Retinal pigment epithelial cell (primary cell): ENCODE data around the gene UBE2F.
"Not testable (repeated sequence)": the region's sequence is repeated elsewhere in the genome, so short reads cannot be mapped to it uniquely, and the experiment has no call there.

Experiments used
- DNase-seq: peaks from one replicate; pipeline ENCODE4 v3.0.0-alpha.2; 2010; ENCODE audit warnings: low read depth
- H3K4me3 ChIP-seq: 2 replicates; pipeline ENCODE4 v1.5.1; 2011; ENCODE audit warnings: mild to moderate bottlenecking, low read length, control low read depth, moderate library complexity
- TF ChIP-seq, protein P1 (sequence below): conservative IDR thresholded peaks from 2 replicates; pipeline ENCODE4 v1.5.1; 2011; ENCODE audit warnings: low read depth, low read length, control low read depth, inconsistent platforms

The UBE2F gene

DNA sequence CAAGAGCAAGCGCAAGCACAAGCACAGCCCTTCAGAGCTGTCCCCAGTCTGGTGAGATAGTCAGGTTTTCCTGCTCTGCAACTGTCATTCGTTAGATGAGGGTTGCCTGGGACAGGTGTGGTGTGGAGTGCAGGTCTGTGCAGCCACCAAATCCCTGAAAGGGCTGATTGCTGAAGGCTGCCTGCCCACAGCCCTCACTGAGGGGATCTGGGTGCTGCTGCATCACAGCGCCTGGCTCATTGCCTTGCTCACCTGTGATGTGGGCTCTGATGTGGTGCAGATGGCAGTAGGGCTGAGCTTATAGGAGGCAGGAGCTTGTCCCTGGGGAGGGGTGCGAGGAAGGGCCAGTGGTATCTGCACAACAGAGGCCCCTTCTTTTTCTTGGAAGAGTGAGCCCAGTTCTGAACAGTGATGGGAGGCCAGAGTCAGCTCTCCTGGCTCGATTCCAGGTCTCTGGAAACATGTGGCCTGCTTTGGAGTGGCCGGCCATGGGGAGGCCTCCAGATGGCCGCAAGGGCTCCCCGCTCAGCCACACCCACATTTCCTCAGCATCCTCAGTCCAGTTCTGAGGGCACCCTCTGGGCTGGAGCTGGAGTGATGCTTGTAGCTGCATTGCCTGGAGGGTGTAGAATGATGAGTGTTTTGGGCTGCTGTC is 11.4 kb downstream of the UBE2F start:
- TF ChIP-seq, protein P1, sequence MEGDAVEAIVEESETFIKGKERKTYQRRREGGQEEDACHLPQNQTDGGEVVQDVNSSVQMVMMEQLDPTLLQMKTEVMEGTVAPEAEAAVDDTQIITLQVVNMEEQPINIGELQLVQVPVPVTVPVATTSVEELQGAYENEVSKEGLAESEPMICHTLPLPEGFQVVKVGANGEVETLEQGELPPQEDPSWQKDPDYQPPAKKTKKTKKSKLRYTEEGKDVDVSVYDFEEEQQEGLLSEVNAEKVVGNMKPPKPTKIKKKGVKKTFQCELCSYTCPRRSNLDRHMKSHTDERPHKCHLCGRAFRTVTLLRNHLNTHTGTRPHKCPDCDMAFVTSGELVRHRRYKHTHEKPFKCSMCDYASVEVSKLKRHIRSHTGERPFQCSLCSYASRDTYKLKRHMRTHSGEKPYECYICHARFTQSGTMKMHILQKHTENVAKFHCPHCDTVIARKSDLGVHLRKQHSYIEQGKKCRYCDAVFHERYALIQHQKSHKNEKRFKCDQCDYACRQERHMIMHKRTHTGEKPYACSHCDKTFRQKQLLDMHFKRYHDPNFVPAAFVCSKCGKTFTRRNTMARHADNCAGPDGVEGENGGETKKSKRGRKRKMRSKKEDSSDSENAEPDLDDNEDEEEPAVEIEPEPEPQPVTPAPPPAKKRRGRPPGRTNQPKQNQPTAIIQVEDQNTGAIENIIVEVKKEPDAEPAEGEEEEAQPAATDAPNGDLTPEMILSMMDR = no peak

DNA sequence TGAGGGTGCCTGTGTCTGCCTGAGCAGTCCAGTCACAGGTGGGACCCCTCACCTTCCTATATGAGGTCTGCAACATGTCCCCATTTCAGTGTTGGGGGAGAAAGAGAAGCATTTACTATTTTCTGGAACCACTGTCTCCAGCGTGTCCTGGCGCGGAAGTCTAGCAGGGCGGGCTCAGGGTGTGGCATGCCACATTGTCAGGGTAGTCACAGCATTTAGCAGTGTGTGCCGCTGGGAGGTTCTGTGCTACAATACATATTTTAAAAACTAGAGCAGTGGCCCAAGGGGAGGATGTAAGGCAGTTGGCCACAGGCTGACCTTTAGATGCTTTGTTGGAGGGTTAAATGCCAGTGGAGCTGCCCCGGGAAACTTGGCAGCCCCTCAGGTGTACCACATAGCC is 12.5 kb downstream of the UBE2F start:
- no peak overlapping the region for H3K4me3 ChIP-seq
- DNase-seq = no peak
- TF ChIP-seq, protein P1 = no peak

More for the DNA sequence above, 11.4 kb downstream of the UBE2F start:
- no peak overlapping the region for H3K4me3 ChIP-seq
- DNase-seq = no peak

DNA sequence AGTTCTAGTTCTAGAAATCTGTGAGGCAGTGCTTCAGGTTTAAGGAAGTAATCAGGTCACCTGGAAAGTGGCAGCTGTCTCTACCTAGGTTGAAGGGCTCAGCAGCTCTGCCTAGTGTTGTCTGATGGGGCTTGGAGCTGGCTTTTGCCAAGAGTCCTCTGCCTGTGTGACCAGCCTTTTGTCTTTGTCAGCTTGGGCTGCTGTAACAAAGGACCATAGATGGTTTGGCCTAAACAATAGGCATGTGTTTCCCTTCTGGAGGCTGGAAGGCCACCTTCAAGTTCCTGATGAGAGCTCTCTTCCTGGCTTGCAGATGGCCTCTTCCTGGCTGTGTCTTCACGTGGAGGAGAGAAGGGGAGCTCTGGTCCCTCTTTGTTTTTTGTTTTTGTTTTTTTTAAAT is 13.3 kb downstream of the UBE2F start:
- TF ChIP-seq, protein P1 = no peak
- no peak overlapping the region for H3K4me3 ChIP-seq
- no peak for DNase-seq

DNA sequence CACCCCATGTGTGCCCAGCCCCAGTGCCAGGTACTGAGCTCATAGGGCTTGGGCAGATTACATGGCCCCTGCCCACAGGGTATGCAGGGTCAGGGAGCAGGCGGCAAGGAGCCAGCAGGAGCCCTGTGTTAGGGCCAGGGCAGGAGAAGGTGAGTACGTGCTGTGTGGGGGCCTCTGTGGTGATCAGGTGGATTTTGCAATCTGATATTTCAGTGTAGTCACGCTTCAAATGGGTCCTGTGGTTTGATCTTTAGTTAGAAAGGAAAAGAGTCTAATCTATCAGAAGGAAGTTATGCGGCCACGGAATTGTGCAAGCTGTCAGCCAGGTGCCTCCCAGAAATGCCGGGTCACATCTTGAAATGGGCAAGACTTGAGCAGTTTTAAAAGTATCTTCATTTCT is 13.9 kb downstream of the UBE2F start:
- no peak for DNase-seq

DNA sequence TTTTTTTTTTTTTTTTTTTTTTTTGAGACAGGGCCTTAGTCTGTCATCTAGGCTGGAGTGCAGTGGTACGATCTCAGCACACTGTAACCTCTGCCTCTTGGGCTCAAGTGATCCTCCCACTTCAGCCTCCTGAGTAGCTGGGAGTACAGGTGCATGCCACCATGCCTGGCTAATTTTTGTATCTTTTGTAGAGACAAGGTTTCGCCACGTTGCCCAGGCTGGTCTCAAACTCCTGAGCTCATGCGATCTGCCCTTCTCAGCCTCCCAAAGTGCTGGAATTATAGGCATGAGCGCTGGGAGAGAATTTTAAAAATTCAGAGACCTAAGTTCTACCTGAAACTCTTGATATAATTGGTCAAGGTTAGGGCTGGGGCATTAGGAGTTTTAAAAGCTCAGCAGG is 14.8 kb downstream of the UBE2F start:
- H3K4me3 ChIP-seq, DNase-seq: not testable (repeated sequence)

More for the DNA sequence above, 13.9 kb downstream of the UBE2F start:
- TF ChIP-seq, protein P1 = no peak
- H3K4me3 ChIP-seq = no peak overlapping the region

DNA sequence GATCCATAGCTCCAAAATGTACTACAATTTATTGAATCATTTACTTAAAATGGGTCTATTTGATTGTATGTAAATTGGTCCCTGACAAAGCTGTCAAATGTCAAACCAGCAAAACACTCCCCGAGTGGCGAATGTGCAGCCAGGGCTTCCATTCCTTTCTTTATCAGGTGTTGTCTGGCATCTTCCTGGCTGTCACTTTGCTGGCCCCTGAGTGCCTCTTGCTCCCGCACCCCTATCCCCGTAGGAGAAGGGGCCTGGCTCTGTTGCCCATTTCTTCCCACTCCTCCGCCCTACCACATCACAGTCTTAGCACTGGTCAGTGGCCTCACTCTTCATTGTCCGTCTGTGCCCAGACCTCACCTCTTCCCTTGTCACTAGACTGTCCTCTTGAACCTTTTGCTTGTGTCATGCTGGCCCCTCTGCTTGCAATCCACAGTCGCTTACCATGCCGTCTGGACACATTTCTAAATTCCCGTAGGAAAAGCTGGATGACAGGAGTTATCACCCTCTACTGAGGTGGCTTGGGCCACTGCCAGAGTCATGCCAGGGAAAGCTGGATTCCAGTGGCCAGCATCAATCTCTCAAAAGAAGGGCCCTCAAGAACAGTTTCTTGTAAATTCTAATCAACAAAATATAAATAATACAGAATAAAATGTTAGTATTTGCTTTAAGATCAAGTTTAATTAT is 15.4 kb downstream of the UBE2F start:
- no peak for DNase-seq
- TF ChIP-seq, protein P1 = no peak
- no peak overlapping the region for H3K4me3 ChIP-seq

DNA sequence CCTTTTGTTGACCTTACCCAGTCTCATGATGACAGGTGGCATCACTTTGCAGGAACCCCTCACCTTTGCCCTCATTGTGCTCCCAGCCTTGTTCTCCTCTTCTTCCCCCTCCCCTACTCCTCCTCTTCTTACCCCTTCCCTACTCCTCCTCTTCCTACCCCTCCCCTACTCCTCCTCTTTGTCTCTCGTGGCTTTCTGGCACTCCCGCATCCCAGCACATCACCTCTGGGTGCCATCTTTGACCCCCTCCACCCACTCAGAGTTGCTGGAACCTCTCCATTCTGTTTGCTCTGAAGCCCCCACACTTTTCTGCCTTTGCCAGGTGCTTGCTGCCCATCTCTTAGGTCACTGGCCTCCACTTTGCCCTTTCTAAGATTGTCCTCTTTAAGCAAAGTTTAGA is 17.1 kb downstream of the UBE2F start:
- TF ChIP-seq, protein P1 = no peak
- DNase-seq = no peak
- no peak overlapping the region for H3K4me3 ChIP-seq
